Hepatocyte (in vitro differentiated cells): ENCODE measurements around the gene SPG21.

ENCODE experiments used
- EZH2phosphoT487 ChIP-seq: fragments of 200-600 bp; sonication (generic); IDR thresholded peaks from one replicate; pipeline ENCODE4 v1.6.1; 2018; ENCODE audit warnings: antibody characterized with exemption, mild to moderate bottlenecking, low read depth, moderate library complexity; ENCODE audit not compliant: unreplicated experiment, severe bottlenecking
- TF ChIP-seq, protein P1 (sequence below): fragments of 200-600 bp; sonication (generic); IDR thresholded peaks from 2 replicates; pipeline ENCODE4 v1.5.1; 2016; ENCODE audit warnings: antibody characterized with exemption, mild to moderate bottlenecking; ENCODE audit not compliant: poor library complexity

DNA sequence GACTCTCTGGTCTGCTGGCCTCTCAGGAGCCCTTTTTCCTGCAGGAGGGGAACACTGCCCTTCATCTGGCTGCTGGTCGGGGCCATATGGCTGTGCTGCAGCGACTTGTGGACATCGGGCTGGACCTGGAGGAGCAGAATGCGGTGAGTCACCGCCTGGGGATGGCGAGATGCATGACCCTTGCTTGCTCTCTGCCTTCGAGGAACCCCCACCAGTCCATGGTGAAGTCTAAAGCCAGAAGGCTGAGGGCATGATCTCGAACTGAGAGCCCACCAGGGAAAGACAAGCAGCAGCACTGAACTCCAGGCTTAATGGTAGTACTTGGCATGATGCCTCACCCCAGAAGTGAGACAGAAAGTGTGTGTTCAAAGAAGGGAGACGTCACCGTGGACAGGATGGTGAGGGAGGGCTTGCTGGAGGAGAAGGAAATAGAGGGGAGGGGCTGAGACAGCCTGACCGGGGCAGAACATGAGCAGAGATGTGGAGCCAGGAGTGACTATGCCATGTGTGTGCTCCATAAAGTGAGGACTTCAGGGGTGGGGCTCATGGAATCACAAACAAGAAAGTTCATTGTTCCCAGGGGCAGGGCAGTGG is 58.8 kb downstream of the SPG21 start:
- TF ChIP-seq, protein P1, sequence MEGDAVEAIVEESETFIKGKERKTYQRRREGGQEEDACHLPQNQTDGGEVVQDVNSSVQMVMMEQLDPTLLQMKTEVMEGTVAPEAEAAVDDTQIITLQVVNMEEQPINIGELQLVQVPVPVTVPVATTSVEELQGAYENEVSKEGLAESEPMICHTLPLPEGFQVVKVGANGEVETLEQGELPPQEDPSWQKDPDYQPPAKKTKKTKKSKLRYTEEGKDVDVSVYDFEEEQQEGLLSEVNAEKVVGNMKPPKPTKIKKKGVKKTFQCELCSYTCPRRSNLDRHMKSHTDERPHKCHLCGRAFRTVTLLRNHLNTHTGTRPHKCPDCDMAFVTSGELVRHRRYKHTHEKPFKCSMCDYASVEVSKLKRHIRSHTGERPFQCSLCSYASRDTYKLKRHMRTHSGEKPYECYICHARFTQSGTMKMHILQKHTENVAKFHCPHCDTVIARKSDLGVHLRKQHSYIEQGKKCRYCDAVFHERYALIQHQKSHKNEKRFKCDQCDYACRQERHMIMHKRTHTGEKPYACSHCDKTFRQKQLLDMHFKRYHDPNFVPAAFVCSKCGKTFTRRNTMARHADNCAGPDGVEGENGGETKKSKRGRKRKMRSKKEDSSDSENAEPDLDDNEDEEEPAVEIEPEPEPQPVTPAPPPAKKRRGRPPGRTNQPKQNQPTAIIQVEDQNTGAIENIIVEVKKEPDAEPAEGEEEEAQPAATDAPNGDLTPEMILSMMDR, result no peak
- no peak for TF ChIP-seq EZH2phosphoT487
